NCI-H1436 (cell line): ENCODE measurements around the gene REEP2.

ENCODE experiments used
- DNase-seq: peaks from one replicate; lab custom pipeline; 2025; lab: John Stamatoyannopoulos, UW

The REEP2 gene

GRCh38 chr5:138448481-138449398 lies 9.9 kb downstream of the REEP2 start:
- no peak for DNase-seq

- DNase-seq: peak; percentile 80
Observed at GRCh38 chr5:138449501-138450239, 10.8 kb downstream of the REEP2 start.

- no peak for DNase-seq
Observed at GRCh38 chr5:138450971-138451370, 12.1 kb downstream of the REEP2 start.

- no peak for DNase-seq
Observed at GRCh38 chr5:138452720-138453119, 13.9 kb downstream of the REEP2 start.

- no peak for DNase-seq
Observed at GRCh38 chr5:138453590-138453989, 14.7 kb downstream of the REEP2 start.

GRCh38 chr5:138454121-138454520 lies 15.3 kb downstream of the REEP2 start:
- DNase-seq: no peak

GRCh38 chr5:138455232-138455930 lies 16.5 kb downstream of the REEP2 start:
- no peak for DNase-seq

- no peak for DNase-seq
Observed at GRCh38 chr5:138457531-138458275, 18.8 kb downstream of the REEP2 start.

GRCh38 chr5:138458384-138458783 lies 19.5 kb downstream of the REEP2 start:
- no peak for DNase-seq

GRCh38 chr5:138458856-138459255 lies 20.0 kb downstream of the REEP2 start:
- no peak for DNase-seq

GRCh38 chr5:138459311-138459933 lies 20.6 kb downstream of the REEP2 start:
- no peak for DNase-seq

- DNase-seq: no peak
Observed at GRCh38 chr5:138460032-138460693, 21.3 kb downstream of the REEP2 start.

- no peak for DNase-seq
Observed at GRCh38 chr5:138461343-138462125, 22.7 kb downstream of the REEP2 start.

- no peak for DNase-seq
Observed at GRCh38 chr5:138463419-138464007, 24.7 kb downstream of the REEP2 start.

- peak; percentile 96 for DNase-seq
Observed at GRCh38 chr5:138464008-138464387, 25.1 kb downstream of the REEP2 start.

- DNase-seq: peak; percentile 98
Observed at GRCh38 chr5:138464388-138465260, 25.8 kb downstream of the REEP2 start.

GRCh38 chr5:138465261-138466124 lies 26.6 kb downstream of the REEP2 start, which contains the start of gene EGR1:
Gene EGR1 (plus strand): TSS chr5:138465479. CDS start chr5:138465762, 283 bp downstream.
- DNase-seq: peak; percentile 91
